GM13977 (cell line): ENCODE measurements around the gene CNTN5.
A peak's percentile ranks its signal among the peaks of the same experiment; 100 is the strongest.

Experiments used
- DNase-seq: peaks from one replicate; pipeline ENCODE4 v3.0.0; 2012; ENCODE audit warnings: low spot score
- in situ Hi-C: fragments of 300-500 bp; cut with MboI; formaldehyde crosslinking; loops from one replicate; pipeline ENCODE4 v1.12.0; 2022; ENCODE audit warnings: low sequenced_read_pairs, low pct_unique_long_range_greater_than_20kb, mixed read lengths, inconsistent platforms; ENCODE audit not compliant: unreplicated experiment
- TF ChIP-seq, protein P1 (sequence below): IDR thresholded peaks from 2 replicates; pipeline ENCODE4 v1.5.1; 2012; ENCODE audit warnings: mild to moderate bottlenecking, control low read depth; ENCODE audit not compliant: insufficient read depth; ENCODE audit errors: extremely low read depth, missing control alignments

The CNTN5 gene

DNA sequence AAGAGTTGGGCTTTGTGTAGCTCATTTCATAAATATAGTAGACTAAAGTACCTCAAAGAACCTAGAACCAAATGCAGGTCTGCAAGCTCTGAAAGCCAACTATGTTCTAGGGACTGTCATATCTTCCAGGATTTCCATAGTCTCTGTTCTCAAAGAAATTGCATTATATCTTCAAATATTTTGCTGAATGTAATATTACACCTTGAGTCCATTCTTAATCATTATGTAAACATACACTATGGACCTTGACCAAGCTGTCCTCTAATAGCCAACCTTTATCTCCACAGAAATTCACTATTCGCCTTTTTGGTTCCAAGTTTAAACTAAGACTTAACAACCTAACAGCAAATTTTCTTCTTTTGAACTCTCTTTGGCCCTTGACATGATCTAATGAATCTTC lies 987.7 kb downstream of the CNTN5 start:
- TF ChIP-seq, protein P1, sequence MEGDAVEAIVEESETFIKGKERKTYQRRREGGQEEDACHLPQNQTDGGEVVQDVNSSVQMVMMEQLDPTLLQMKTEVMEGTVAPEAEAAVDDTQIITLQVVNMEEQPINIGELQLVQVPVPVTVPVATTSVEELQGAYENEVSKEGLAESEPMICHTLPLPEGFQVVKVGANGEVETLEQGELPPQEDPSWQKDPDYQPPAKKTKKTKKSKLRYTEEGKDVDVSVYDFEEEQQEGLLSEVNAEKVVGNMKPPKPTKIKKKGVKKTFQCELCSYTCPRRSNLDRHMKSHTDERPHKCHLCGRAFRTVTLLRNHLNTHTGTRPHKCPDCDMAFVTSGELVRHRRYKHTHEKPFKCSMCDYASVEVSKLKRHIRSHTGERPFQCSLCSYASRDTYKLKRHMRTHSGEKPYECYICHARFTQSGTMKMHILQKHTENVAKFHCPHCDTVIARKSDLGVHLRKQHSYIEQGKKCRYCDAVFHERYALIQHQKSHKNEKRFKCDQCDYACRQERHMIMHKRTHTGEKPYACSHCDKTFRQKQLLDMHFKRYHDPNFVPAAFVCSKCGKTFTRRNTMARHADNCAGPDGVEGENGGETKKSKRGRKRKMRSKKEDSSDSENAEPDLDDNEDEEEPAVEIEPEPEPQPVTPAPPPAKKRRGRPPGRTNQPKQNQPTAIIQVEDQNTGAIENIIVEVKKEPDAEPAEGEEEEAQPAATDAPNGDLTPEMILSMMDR: no peak
- no peak for DNase-seq
- in situ Hi-C loops: no loop called here

DNA sequence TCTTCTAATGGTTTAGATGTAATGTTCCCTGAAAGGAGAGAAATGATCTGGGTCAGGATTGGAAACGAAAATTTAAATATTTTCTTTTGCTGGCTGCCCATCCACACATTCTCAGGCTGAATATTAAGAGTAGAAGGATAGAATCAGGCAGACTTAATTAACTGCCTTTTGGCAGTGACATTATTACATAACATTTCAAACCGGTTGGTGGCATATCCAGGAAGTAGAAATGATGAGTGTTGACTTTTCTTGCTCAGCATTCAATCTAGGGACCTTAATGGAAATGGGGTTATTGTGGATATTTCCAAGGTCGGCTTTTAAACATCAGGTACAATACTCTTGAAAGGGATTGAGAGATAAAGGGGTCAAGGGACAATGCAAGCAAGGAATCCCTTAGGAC lies 989.0 kb downstream of the CNTN5 start:
- DNase-seq: no peak
- in situ Hi-C loops: no loop called here
- TF ChIP-seq, protein P1: no peak

DNA sequence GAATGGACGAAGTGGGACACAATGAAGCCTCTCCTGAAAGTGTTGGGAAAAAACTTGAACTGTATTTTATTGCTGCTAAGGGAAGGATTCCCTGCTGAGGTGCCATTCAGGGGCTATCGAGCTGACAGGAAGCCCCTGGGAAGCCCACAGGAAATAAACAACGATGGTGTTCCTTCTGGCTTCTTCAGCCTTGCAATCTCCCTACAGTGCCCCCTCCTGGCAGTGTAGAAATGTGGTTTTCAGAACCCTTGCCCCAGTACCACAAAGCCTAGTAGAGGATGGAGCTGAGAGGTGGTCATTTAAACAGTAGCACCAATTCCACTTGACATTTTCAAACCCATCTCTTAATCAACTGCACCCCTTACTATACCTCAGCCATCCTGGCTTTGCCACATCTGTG lies 989.6 kb downstream of the CNTN5 start:
- in situ Hi-C loops: no loop called here
- no peak for DNase-seq
- TF ChIP-seq, protein P1: peak; percentile 24

DNA sequence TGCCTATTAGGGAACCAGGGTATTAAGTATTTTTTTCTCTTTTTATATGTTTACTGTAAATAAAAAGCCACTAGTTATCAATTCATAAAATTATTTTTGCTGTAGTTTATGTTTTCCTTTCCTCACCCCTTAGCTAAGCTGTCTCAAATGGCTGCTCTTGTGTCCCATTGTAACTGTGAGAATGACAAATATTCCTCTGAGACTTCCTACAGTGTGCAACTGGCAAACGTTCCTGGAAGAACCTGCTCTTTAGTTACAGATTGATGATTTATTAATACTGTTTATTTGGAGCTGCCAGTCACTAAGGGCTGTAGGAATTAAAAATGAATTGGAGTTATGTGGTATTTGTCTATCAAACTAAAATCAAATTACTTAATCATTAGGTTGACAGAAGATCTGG lies 990.9 kb downstream of the CNTN5 start:
- TF ChIP-seq, protein P1: no peak
- in situ Hi-C loops: no loop called here
- no peak for DNase-seq

DNA sequence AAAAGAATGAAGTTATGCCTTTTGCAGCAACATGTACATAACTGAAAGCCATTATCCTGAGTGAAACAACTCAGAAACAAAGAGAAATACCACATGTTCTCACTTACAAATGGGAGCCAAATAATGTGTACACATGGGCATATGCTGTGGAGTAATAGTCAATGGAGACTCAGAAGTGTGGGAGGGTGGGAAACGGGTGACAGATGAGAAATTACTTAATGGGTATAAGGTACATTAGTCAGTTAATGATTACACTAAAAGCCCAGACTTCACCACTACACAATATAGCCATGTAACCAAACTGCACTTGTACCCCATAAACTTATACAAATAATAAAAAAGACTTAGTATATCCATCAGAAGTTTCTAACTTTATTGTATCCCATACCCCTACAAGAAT lies 992.3 kb downstream of the CNTN5 start:
- in situ Hi-C loops: no loop called here
- TF ChIP-seq, protein P1: no peak
- DNase-seq: no peak

DNA sequence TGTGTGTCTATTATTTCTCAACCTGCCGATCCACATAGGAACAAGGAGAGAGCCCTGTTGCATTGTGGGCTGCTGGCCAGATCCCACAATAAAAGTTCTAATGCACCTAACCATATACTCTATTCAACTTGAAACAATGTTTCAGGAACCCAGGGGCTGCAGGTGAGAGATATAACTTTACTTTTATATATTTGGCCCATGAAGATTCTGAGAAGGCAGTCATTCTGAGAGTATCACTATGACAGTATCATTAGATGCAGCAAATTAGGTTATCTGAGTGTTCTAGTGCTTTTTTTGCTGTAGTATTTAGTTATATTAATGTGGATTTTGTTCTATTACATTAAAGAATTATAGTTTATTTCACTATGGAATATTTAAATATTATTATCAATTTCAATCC lies 1011.2 kb downstream of the CNTN5 start:
- TF ChIP-seq, protein P1: no peak
- DNase-seq: peak; percentile 7
- in situ Hi-C loops: no loop called here

DNA sequence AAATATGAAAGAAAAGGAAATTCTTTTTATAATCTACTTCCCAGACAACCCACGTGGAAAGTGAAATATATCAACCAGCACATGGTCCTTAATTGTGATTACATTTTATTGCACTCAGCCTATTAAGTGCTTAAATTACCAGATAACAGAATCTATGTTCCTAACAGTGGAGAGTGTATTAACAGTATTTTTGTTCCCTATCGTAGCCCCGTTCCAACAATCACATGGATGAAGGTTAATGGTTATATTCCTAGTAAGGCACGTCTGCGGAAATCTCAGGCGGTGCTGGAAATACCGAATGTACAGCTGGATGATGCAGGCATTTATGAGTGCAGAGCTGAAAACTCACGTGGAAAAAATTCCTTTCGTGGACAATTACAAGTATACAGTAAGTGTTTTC lies 1040.3 kb downstream of the CNTN5 start:
- TF ChIP-seq, protein P1: no peak
- no peak for DNase-seq
- in situ Hi-C loops: no loop called here
